Measurements from ENCODE around the gene SEPTIN14.
"Not testable (repeated sequence)": the region's sequence is repeated elsewhere in the genome, so short reads cannot be mapped to it uniquely, and the experiment has no call there.

The SEPTIN14 gene

GRCh38 chr7:55862652-55863051 is at the start of gene SEPTIN14:
SEPTIN14 (minus strand) TSS chr7:55862752; CDS start chr7:55861996, 756 bp downstream.
- DNase-seq, result not testable (repeated sequence)

GRCh38 chr7:55903985-55904759 is 41.6 kb upstream of the SEPTIN14 start:
- no peak for DNase-seq

GRCh38 chr7:55901059-55901458 is 38.5 kb upstream of the SEPTIN14 start:
- not testable (repeated sequence) for DNase-seq

GRCh38 chr7:55898287-55898686 is 35.7 kb upstream of the SEPTIN14 start:
- no peak for DNase-seq

GRCh38 chr7:55895021-55895420 is 32.5 kb upstream of the SEPTIN14 start:
- DNase-seq, result no peak

GRCh38 chr7:55893940-55894339 is 31.4 kb upstream of the SEPTIN14 start:
- DNase-seq, result no peak

GRCh38 chr7:55888378-55888777 is 25.8 kb upstream of the SEPTIN14 start:
- DNase-seq, result not testable (repeated sequence)

GRCh38 chr7:55887821-55888247 is 25.3 kb upstream of the SEPTIN14 start:
- no peak for DNase-seq

GRCh38 chr7:55884321-55884720 is 21.8 kb upstream of the SEPTIN14 start:
- DNase-seq, result no peak

GRCh38 chr7:55878691-55879090 is 16.1 kb upstream of the SEPTIN14 start:
- DNase-seq, result no peak

- no peak for DNase-seq
These were observed 14.8 kb upstream of the SEPTIN14 start for GRCh38 chr7:55877308-55877707.

- no peak for DNase-seq
These were observed 11.2 kb upstream of the SEPTIN14 start for GRCh38 chr7:55873765-55874164.

- no peak for DNase-seq
These were observed 9.5 kb upstream of the SEPTIN14 start for GRCh38 chr7:55871932-55872485.

GRCh38 chr7:55868989-55869388 is 6.4 kb upstream of the SEPTIN14 start:
- DNase-seq, result not testable (repeated sequence)

- not testable (repeated sequence) for DNase-seq
These were observed 17.4 kb downstream of the SEPTIN14 start for GRCh38 chr7:55845164-55845563.

- DNase-seq, result no peak
These were observed 24.0 kb downstream of the SEPTIN14 start for GRCh38 chr7:55838595-55838994.

GRCh38 chr7:55827577-55827976 is 35.0 kb downstream of the SEPTIN14 start:
- no peak for DNase-seq

- no peak for DNase-seq
These were observed 43.9 kb downstream of the SEPTIN14 start for GRCh38 chr7:55818686-55819085.

GRCh38 chr7:55797260-55797659 is 65.3 kb downstream of the SEPTIN14 start:
- DNase-seq, result not testable (repeated sequence)

GRCh38 chr7:55794527-55794926 is 68.0 kb downstream of the SEPTIN14 start:
- no peak for DNase-seq

GRCh38 chr7:55792048-55792447 is 70.5 kb downstream of the SEPTIN14 start:
- no peak for DNase-seq

GRCh38 chr7:55787796-55788195 is 74.8 kb downstream of the SEPTIN14 start:
- no peak for DNase-seq

- no peak for DNase-seq
These were observed 75.7 kb downstream of the SEPTIN14 start for GRCh38 chr7:55786901-55787300.

GRCh38 chr7:55785444-55785843 is 77.1 kb downstream of the SEPTIN14 start:
- not testable (repeated sequence) for DNase-seq

GRCh38 chr7:55784151-55784550 is 78.4 kb downstream of the SEPTIN14 start:
- DNase-seq, result no peak

Measured in CD4-positive, alpha-beta T cell treated with Interleukin-1 beta for 1 hour (primary cell).